Measurements from ENCODE around the gene SLC6A18.
"Not testable (repeated sequence)": the region's sequence is repeated elsewhere in the genome, so short reads cannot be mapped to it uniquely, and the experiment has no call there.

SLC6A18 gene

GRCh38 chr5:1270933-1271914, 46.0 kb downstream of the SLC6A18 start:
- H3K4me3 ChIP-seq (ENCODE audit: low read depth, low read length) = no peak overlapping the region
- POLR2A ChIA-PET = no interaction called here
- no peak for TF ChIP-seq CTCF (IDR thresholded peaks at IDR 0.05; ENCODE audit: insufficient read depth, low read length, missing control alignments)
- no peak for DNase-seq (ENCODE audit: low read depth, low spot score)
- CTCF ChIA-PET = no interaction called here

GRCh38 chr5:1272201-1272600, 47.0 kb downstream of the SLC6A18 start:
- TF ChIP-seq CTCF (IDR thresholded peaks at IDR 0.05; ENCODE audit: insufficient read depth, low read length, missing control alignments) = no peak
- ChIA-PET CTCF (no interaction called here), POLR2A (no interaction called here)
- no peak overlapping the region for H3K4me3 ChIP-seq (ENCODE audit: low read depth, low read length)
- no peak for DNase-seq (ENCODE audit: low read depth, low spot score)

- ChIA-PET POLR2A (no interaction called here), CTCF (no interaction called here)
- no peak for TF ChIP-seq CTCF (IDR thresholded peaks at IDR 0.05; ENCODE audit: insufficient read depth, low read length, missing control alignments)
- H3K4me3 ChIP-seq (ENCODE audit: low read depth, low read length) = no peak overlapping the region
- no peak for DNase-seq (ENCODE audit: low read depth, low spot score)
These were observed 48.6 kb downstream of the SLC6A18 start for GRCh38 chr5:1273745-1274144.

- H3K4me3 ChIP-seq (ENCODE audit: low read depth, low read length) = no peak overlapping the region
- DNase-seq (ENCODE audit: low read depth, low spot score) = no peak
- no peak for TF ChIP-seq CTCF (IDR thresholded peaks at IDR 0.05; ENCODE audit: insufficient read depth, low read length, missing control alignments)
- ChIA-PET POLR2A (no interaction called here), CTCF (no interaction called here)
These were observed 49.3 kb downstream of the SLC6A18 start for GRCh38 chr5:1274471-1274870.

GRCh38 chr5:1275397-1276391, 50.5 kb downstream of the SLC6A18 start:
- DNase-seq (ENCODE audit: low read depth, low spot score); POLR2A ChIA-PET; H3K4me3 ChIP-seq (ENCODE audit: low read depth, low read length); CTCF ChIA-PET: not testable (repeated sequence)

- DNase-seq (ENCODE audit: low read depth, low spot score) = no peak
- ChIA-PET CTCF (no interaction called here), POLR2A (no interaction called here)
- no peak overlapping the region for H3K4me3 ChIP-seq (ENCODE audit: low read depth, low read length)
- no peak for TF ChIP-seq CTCF (IDR thresholded peaks at IDR 0.05; ENCODE audit: insufficient read depth, low read length, missing control alignments)
These were observed 51.7 kb downstream of the SLC6A18 start for GRCh38 chr5:1276930-1277329.

All from AG04449 (cell line).